Measurements from ENCODE around the gene CBLN4. TPM values are rescaled to one million over a fixed set of nuclear protein-coding genes. Genes with fewer than 3 reads are reported as not detected.

Gene CBLN4
- total and polyA plus RNA-seq, 4 donors: 0.09 to 0.57 (median 0.44) TPM

DNA sequence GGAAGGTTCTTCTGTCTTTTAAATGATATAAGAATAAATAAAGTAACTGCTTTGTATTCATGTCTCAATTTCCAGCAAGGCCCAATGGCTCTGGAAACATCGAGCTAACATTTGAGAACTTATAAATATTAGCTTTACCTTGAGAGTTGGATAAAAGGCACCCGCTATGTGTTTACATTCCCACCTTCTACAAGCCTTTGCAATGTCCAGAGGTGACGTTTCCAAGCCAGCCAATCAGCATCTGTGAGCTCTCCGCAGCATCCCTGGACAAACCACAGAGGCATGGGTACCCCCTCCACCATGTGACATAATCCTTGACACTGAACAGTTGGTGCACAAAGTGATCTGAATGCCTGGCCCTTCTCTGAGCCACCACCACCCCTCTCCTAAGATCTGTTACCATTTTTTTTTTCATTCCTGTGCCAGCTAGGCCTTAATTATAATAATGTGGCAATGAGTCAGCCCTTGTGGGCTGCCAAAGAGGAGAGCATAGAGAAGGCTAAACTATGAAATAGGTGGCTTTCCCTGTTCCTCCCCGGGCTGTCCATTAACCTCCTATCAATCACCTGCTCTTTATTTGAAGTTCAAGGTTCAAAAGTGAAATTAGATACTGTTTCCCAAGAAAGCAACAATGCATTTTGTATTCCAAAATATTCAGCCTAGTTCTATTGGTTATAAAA is 4.1 kb downstream of the CBLN4 start:
- H3K27ac ChIP-seq (ENCODE audit: low read depth in 1 of 2, low read length in 2 of 2): peak overlapping the region; percentile 59 to 65
- H3K36me3 ChIP-seq (ENCODE audit: control insufficient read depth in 4 of 4, insufficient read depth in 3 of 4, low read depth in 1 of 4, low read length in 3 of 4): no peaks in the 10 kb centered on the region
- no peak for DNase-seq (ENCODE audit: low spot score)
- H3K9ac ChIP-seq (ENCODE audit: low read depth in 1 of 2, low read length in 2 of 2): no peak overlapping the region
- peaks cover 26 to 53% (median 42%) of the 10 kb centered on the region in 4 donors for H3K4me1 ChIP-seq (ENCODE audit: control insufficient read depth in 4 of 4, insufficient read depth in 4 of 4, low read length in 3 of 4)
- TF ChIP-seq, protein P1, sequence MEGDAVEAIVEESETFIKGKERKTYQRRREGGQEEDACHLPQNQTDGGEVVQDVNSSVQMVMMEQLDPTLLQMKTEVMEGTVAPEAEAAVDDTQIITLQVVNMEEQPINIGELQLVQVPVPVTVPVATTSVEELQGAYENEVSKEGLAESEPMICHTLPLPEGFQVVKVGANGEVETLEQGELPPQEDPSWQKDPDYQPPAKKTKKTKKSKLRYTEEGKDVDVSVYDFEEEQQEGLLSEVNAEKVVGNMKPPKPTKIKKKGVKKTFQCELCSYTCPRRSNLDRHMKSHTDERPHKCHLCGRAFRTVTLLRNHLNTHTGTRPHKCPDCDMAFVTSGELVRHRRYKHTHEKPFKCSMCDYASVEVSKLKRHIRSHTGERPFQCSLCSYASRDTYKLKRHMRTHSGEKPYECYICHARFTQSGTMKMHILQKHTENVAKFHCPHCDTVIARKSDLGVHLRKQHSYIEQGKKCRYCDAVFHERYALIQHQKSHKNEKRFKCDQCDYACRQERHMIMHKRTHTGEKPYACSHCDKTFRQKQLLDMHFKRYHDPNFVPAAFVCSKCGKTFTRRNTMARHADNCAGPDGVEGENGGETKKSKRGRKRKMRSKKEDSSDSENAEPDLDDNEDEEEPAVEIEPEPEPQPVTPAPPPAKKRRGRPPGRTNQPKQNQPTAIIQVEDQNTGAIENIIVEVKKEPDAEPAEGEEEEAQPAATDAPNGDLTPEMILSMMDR (IDR thresholded peaks at IDR 0.05; ENCODE audit: low read depth, low read length, missing input control): no peak
- TF ChIP-seq YY1 (IDR thresholded peaks at IDR 0.05) (peak; percentile 23), RXRA (IDR thresholded peaks at IDR 0.05) (peak; percentile 49 to 54), EGR1 (IDR thresholded peaks at IDR 0.05; ENCODE audit: low read depth in 2 of 2) (no peak), HNF4G (IDR thresholded peaks at IDR 0.05) (peak; percentile 8), FOXA1 (IDR thresholded peaks at IDR 0.05) (no peak), GABPA (IDR thresholded peaks at IDR 0.05 in 1 of 2, conservative IDR thresholded peaks at IDR 0.05 in 1 of 2) (no peak), JUND (IDR thresholded peaks at IDR 0.05) (peak in 1 of 2 donors; percentile 33), SP1 (IDR thresholded peaks at IDR 0.05) (peak; percentile 74), HNF4A (conservative IDR thresholded peaks at IDR 0.05) (peak; percentile 47 to 73), FOXA2 (IDR thresholded peaks at IDR 0.05) (peak; percentile 57)
- TF ChIP-seq, protein P2, sequence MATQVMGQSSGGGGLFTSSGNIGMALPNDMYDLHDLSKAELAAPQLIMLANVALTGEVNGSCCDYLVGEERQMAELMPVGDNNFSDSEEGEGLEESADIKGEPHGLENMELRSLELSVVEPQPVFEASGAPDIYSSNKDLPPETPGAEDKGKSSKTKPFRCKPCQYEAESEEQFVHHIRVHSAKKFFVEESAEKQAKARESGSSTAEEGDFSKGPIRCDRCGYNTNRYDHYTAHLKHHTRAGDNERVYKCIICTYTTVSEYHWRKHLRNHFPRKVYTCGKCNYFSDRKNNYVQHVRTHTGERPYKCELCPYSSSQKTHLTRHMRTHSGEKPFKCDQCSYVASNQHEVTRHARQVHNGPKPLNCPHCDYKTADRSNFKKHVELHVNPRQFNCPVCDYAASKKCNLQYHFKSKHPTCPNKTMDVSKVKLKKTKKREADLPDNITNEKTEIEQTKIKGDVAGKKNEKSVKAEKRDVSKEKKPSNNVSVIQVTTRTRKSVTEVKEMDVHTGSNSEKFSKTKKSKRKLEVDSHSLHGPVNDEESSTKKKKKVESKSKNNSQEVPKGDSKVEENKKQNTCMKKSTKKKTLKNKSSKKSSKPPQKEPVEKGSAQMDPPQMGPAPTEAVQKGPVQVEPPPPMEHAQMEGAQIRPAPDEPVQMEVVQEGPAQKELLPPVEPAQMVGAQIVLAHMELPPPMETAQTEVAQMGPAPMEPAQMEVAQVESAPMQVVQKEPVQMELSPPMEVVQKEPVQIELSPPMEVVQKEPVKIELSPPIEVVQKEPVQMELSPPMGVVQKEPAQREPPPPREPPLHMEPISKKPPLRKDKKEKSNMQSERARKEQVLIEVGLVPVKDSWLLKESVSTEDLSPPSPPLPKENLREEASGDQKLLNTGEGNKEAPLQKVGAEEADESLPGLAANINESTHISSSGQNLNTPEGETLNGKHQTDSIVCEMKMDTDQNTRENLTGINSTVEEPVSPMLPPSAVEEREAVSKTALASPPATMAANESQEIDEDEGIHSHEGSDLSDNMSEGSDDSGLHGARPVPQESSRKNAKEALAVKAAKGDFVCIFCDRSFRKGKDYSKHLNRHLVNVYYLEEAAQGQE (IDR thresholded peaks at IDR 0.05): no peak
- TF ChIP-seq, protein P3, sequence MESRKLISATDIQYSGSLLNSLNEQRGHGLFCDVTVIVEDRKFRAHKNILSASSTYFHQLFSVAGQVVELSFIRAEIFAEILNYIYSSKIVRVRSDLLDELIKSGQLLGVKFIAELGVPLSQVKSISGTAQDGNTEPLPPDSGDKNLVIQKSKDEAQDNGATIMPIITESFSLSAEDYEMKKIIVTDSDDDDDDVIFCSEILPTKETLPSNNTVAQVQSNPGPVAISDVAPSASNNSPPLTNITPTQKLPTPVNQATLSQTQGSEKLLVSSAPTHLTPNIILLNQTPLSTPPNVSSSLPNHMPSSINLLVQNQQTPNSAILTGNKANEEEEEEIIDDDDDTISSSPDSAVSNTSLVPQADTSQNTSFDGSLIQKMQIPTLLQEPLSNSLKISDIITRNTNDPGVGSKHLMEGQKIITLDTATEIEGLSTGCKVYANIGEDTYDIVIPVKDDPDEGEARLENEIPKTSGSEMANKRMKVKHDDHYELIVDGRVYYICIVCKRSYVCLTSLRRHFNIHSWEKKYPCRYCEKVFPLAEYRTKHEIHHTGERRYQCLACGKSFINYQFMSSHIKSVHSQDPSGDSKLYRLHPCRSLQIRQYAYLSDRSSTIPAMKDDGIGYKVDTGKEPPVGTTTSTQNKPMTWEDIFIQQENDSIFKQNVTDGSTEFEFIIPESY (IDR thresholded peaks at IDR 0.05): peak; percentile 47
- TF ChIP-seq, protein P4, sequence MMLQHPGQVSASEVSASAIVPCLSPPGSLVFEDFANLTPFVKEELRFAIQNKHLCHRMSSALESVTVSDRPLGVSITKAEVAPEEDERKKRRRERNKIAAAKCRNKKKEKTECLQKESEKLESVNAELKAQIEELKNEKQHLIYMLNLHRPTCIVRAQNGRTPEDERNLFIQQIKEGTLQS (IDR thresholded peaks at IDR 0.05): peak; percentile 6
- H3K4me3 ChIP-seq (ENCODE audit: low read depth in 1 of 3, low read length in 3 of 3): no peak overlapping the region
- H3K27me3 ChIP-seq (ENCODE audit: control insufficient read depth in 4 of 4, insufficient read depth in 4 of 4, low read length in 3 of 4): peaks cover 0 to 2% (median 0%) of the 10 kb centered on the region in 4 donors
- WGBS: 21% methylated on average over 5 of the region's 5 CpGs
- no peaks in the 10 kb centered on the region for H3K9me3 ChIP-seq (ENCODE audit: control insufficient read depth in 4 of 4, low read length in 3 of 4)

DNA sequence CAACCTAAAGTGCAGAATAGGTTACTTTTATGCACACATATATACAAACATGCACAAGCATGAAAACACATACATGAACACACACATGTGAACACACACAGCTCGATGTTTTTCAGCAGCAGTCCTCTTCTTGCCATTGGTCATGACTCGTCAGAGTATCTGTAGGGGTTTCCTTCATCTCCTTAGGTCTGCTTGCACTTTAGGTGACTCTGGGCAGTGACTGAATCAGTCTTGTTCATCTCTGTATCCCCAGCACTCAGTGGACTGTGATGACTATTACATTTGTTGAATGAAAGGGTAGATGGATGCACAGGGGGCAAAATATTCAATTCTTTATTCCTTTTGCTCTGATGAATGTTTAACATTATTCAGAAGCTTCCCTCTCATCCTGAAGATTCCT is 26.8 kb downstream of the CBLN4 start:
- TF ChIP-seq, protein P1 (IDR thresholded peaks at IDR 0.05; ENCODE audit: low read depth, low read length, missing input control): no peak
- TF ChIP-seq HNF4A (conservative IDR thresholded peaks at IDR 0.05) (no peak), FOXA2 (IDR thresholded peaks at IDR 0.05) (no peak), HNF4G (IDR thresholded peaks at IDR 0.05) (no peak), EGR1 (IDR thresholded peaks at IDR 0.05; ENCODE audit: low read depth in 2 of 2) (no peak), NR2F2 (IDR thresholded peaks at IDR 0.05) (no peak), YY1 (IDR thresholded peaks at IDR 0.05) (no peak), RAD21 (IDR thresholded peaks at IDR 0.05) (no peak), JUND (IDR thresholded peaks at IDR 0.05) (no peak)
- TF ChIP-seq, protein P2 (IDR thresholded peaks at IDR 0.05): no peak
- WGBS: 81% methylated on average over 2 of the region's 2 CpGs
- H3K9me3 ChIP-seq (ENCODE audit: control insufficient read depth in 4 of 4, low read length in 3 of 4): no peaks in the 10 kb centered on the region
- DNase-seq (ENCODE audit: low spot score): no peak
- no peak overlapping the region for H3K9ac ChIP-seq (ENCODE audit: low read depth in 1 of 2, low read length in 2 of 2)
- no peaks in the 10 kb centered on the region for H3K27me3 ChIP-seq (ENCODE audit: control insufficient read depth in 4 of 4, insufficient read depth in 4 of 4, low read length in 3 of 4)
- H3K4me3 ChIP-seq (ENCODE audit: low read depth in 1 of 3, low read length in 3 of 3): no peak overlapping the region
- no peak overlapping the region for H3K27ac ChIP-seq (ENCODE audit: low read depth in 1 of 2, low read length in 2 of 2)
- no peaks in the 10 kb centered on the region for H3K36me3 ChIP-seq (ENCODE audit: control insufficient read depth in 4 of 4, insufficient read depth in 3 of 4, low read depth in 1 of 4, low read length in 3 of 4)
- peaks cover 0 to 8% (median 4%) of the 10 kb centered on the region in 4 donors for H3K4me1 ChIP-seq (ENCODE audit: control insufficient read depth in 4 of 4, insufficient read depth in 4 of 4, low read length in 3 of 4)
